NCI-H510A (cell line): ENCODE results near the gene KRT79.

Experiments used
- DNase-seq: peaks from one replicate; lab custom pipeline; 2025; lab: John Stamatoyannopoulos, UW

Gene KRT79

DNA sequence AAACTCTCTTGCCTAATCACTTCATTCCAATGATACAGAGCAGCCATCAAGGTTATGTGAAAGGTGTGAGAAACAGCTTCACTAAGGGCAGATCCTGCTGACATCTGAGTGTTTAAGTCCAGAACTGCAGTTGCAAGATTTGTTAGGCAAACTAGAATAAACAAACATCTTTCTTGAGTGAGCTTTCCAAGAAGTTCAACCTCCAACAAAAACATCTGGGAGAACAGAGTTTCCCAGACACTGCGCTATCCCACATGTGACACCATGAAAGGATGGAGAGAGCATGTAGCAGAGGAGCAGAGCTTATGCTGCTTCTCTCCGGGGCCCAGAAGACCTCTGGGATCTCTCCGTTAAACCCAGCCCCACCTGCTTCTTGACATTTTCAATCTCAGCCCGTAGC, 62.6 kb downstream of the KRT79 start:
- no peak for DNase-seq
